ENCODE measurements around the gene S100A14.
"Not testable (repeated sequence)": the region's sequence is repeated elsewhere in the genome, so short reads cannot be mapped to it uniquely, and the experiment has no call there.

Gene S100A14

GRCh38 chr1:153616144-153616916, at the start of gene S100A14:
S100A14 (minus strand) TSS chr1:153616325; CDS start chr1:153615858, 467 bp downstream.
- DNase-seq: no peak

DNA sequence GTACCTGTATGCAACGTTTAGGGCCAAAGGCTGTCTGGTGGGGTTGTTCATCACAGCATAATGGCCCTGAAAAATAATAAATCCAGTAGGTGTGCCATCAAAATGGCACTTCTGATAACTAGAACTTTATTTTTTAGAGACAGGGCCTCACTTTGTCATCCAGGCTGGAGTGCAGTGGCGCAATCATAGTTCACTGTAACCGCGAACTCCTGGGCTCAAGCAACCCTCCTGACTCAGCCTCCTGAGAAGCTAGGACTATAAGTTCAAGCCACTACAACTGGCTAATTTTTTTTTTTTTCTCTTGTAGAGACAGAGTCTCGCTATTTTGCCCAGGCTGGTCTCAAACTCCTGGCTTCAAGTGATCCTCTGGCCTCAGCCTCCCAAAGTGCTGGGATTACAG, 47.1 kb upstream of the S100A14 start:
- no peak for DNase-seq

DNA sequence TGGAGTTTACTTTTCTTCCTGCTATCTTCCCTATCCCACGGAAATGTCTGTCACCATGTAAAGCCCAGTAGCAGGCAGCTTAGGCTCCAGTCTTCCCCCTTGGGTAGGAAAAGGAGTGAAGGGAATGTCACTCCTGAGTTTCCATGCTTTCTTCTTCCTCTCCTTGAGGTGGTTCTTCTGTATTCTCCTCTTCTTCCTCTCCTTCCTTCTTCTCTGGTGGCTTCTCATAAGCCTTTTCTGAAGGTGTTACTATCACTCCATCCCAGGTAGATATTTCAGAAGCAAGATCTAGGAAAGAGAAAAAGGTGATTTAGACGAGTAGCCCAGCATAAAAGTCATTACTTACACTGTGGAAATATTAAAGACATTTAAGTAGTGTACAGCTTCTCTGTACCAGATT, 46.1 kb upstream of the S100A14 start:
- DNase-seq: no peak

- DNase-seq: no peak
Observed at GRCh38 chr1:153661111-153661708, 45.1 kb upstream of the S100A14 start.

DNA sequence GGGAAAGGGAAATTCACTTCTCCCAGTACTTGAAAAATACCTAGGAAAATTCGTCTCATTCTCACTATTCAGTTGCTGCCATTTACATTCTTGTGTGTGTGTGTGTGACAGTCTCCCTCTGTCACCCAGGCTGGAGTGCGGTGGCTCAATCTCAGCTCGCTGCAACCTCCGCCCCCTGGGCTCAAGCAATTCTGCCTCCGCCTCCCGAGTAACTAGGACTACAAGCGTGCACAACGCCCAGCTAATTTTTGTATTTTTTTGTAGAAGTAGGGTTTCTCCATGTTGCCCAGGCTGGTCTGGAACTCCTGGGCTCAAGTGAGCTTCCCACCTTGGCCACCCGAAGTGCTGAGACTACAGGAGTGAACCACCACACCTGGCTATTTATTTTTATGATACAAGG, 43.5 kb upstream of the S100A14 start:
- DNase-seq: no peak

DNA sequence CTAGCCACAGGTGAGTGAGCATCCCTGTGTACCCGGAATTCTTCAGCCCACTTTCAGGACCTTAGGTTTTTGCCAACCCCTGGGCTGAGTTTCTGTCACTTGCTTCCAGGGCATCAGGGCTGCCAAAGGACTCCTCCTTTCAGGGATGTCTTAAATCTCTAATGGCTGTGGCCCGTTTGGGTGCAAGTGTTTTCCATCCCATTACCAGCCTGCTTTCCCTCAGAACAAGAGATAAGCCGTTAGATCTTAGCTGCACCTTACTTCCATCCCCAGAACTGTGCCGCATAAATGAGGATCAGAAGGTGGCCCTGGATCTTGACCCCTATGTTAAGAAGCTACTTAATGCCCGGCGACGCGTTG, 43.0 kb upstream of the S100A14 start:
- no peak for DNase-seq

DNA sequence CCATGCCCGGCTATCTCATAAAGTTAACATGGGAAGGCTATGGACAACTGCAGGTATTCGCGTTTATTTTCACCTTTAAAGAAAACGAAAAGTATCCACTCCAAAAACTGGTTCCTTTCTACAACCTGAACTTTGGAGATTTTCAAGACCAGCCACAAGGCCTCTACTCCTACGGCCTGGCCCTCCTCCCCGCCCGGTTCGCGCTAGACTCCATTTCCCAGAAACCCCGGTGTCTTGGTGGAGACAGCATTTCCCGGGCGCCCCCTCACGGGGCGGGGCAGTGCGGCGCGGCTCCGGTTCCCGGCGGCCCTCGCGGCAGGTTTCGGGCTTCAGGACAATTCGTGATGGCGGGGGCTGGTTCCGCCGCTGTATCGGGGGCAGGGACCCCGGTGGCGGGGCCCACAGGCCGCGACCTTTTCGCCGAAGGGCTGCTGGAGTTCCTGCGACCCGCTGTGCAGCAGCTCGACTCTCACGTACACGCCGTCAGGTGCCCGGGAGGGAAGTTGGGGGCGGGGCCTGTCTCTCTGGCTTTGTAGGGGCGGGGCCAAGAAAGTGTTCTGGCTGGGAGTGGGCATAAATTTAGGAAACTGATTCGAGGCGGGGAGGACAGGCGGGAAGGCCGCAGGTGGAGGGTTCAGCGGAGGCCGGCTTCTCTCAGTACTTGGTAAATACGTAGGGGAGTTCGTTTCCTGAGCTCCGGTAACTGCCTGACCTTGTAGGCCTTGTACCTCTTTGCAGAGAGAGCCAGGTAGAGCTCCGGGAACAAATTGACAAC, 42.5 kb upstream of the S100A14 start, which contains the start of gene SNAPIN:
Gene SNAPIN (plus strand): TSS at position 304 of the 775 bp plus-strand sequence. CDS start 41 bp downstream, at position 345.
- DNase-seq: peak; percentile 23 to 98 (median 88)

DNA sequence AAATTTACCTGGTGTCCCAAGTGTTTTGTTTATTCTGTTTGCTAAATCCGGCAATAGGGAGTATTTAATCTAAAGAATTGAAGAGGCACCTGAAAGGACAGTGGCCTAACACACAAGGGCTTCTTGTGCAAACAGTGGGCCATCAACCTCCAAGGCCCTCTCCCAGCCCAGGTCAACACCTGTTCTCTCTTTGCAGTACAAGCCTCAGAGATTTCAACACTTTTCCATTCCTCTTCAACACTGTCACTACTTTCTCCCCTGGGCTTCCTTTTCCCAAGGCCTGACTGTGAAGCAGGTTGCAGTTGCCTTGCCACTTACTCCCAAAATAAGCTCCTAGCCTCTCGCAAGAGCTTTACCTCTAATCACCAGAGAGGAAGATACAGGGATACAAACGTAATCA, 39.2 kb upstream of the S100A14 start:
- DNase-seq: no peak

- no peak for DNase-seq
Observed at GRCh38 chr1:153652805-153653500, 36.8 kb upstream of the S100A14 start.

DNA sequence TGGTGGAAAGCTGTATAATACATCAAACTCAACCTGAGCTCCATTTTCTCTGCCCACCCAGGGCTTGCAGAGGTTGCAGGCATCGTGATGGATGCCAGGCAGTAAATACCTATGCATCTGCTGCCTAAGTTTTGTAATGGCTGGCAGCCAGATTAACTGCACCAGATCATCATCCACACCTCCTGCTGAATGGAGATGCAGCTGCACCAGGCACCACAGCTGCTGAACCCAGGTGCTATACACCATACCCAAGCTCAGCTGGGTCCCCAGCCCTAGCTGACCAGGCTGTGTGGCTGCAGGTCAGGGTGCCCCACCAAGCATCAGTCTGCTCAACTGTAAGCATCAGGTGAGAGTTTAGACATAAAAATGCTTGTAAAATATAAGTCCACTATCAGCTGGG, 35.6 kb upstream of the S100A14 start:
- DNase-seq: no peak

GRCh38 chr1:153649863-153650235, 33.7 kb upstream of the S100A14 start:
- DNase-seq: peak in 12 of 14 donors; percentile 14 to 81 (median 66)

DNA sequence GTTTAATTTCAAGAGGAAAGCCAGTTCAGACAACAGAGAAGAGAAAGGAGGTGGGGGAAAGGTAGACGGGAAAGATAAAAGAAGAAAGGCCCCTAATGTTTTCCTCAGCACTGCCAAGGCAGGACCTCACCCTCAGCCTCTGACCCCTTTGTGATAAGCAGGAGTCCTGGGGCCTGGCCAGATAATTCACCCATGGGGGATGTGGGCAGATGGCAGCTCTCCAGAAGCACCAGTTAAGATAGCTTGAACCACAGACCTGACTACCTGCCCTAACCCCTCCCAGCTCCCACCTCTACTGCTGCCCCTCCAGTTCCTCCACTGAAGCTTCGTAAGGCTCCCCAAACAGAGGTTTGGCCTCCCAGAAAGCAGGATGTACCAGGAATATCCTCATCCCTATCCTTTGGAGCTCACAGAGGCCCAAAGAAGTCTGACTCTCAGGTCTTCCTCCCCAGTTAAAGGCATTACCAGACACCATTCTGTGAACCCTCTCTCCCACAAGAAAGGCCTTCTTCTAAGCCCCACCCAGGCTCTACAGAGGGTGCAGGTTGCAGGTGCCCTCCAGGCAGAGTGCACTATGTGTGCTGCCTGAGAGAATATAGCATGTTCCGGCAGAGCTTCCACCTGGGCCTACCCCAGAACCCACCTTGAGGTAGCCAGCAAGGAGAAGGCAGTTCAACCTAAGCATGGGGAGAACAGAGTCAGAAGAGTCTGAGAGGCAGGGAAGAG, 33.2 kb upstream of the S100A14 start:
- DNase-seq: no peak

- no peak for DNase-seq
Observed at GRCh38 chr1:153648000-153648643, 32.0 kb upstream of the S100A14 start.

- no peak for DNase-seq
Observed at GRCh38 chr1:153647346-153647714, 31.2 kb upstream of the S100A14 start.

DNA sequence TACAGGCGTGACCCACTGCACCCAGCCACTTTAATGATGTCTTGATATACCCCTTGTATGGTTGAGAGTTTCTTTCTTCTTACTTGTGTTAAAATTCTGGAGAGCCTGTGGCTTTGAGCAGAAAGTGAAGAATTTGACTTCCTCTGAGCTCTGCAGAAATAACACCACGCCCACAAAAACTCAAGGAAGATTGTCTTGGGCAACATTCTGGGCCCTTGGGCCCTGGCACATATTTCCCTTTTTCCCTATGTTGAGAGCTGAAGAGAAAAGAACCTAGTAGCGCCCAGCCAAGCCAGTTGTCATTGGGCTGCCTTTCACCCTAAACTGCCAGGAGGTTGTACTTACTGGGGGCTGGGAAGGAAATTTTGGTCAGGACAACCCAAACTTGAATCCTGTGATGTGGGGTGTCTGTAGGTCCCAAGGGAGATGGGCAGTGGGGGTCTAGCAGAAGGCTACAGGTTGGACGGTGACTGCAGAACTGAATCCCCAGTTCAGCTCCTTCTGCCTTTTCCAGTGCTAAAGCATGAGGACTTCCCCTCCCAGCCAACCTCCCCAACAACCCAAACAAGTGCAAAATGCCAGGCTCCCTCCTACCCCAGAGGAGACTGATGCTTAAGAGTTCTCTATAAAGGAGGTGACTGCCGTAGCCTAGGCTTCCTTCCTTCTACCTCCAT, 30.7 kb upstream of the S100A14 start:
- no peak for DNase-seq

DNA sequence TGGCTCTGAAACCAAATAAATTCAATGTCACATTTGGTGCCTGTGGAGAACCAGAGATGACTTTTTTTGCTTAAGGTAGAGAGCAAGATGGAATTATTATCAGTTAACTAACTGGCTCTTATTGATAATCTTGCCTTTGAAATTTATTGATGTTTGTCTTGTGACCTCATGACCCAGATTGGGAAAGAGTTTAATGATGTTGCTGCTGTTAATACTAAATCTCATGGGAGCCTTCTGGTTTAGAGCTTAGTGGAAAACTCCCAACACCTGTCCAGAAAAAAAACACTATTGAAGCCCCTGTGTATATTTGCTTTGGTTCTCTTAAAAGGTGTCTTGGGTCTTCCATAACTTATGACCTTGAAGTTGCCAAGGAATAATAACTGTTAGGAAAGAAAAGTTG, 27.7 kb upstream of the S100A14 start:
- DNase-seq: no peak

DNA sequence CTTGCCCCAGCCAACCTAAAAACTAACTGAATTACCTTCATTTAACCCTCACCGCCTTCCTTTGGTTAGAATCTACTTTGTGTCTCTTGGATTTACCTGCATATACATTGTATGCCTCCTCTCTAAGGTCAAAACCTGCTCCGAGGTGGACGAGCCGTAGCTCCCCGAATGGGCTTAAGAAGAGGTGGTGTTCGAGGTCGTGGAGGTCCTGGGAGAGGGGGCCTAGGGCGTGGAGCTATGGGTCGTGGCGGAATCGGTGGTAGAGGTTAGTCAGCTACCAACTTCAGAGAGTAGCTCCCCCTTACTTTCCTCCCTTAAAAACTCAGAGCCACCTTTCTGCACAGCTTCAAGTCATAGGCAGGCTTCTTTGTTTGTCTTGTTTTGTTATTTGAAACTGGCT, 27.0 kb upstream of the S100A14 start:
- DNase-seq: no peak

DNA sequence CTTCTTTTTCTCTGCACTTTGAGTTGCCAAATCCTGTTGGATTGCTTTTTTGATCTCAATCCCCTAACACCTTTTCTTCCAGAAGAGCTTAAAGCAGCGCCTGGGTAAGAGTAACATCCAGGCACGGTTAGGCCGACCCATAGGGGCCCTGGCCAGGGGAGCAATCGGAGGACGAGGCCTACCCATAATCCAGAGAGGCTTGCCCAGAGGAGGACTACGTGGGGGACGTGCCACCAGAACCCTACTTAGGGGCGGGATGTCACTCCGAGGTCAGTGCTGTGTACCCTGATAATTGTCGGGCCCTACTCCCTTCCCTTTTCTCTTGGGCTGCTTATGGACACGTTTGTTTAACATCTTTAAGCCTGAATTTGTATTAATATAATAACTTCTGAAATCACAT, 26.0 kb upstream of the S100A14 start:
- DNase-seq: no peak

DNA sequence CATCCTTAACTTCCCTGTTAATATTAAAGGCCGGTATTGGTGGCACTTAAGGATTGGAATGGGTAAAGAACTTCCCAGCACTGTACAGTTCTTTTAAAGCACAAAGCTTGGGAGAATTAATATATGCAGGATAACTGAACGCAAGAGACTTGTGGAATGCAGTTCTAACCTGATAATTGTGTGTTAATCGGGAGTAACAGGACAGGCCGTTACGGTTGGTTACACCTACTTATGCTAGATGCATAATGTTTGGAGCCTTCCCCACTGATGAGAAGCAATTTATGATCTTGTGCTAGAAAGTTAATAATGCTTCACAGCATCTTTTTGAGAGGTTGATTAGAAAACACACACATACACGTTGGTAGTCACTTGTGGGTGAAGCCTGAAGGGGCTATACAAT, 24.7 kb upstream of the S100A14 start:
- no peak for DNase-seq

DNA sequence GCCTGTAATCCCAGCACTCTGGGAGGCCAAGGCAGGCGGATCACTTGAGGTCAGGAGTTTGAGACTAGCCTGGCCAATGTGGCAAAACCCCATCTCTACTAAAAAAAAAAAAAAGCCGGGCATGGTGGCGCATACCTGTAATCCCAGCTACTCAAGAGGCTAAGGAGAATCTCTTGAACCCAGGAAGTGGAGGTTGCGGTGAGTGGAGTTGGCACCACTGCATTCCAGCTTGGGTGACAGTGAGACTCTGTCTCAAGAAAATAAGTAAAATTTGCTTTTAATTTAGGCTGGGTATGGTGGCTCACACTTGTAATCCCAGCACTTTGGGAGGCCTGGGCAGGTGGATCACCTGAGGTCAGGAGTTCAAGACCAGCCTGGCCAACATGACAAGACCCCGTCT, 24.1 kb upstream of the S100A14 start:
- DNase-seq: not testable (repeated sequence)

DNA sequence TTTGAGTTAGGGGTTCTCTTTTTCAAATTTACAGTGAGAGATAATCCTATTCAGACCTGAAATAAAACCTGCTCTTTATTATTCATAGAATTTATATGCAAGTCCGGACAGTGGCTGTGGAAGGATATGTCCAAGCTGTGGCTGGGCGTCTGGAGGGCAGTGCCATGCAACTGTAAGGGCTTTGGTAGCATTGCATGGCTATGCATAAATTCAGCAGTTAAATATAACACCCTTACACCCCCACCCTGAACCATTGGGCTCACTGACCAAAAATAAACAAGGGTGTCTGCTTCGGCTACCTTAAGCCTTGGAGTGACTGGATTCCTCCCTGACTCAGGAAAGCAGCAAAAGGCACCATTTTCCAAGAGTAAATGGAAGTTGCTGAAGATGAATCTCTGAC, 23.2 kb upstream of the S100A14 start:
- no peak for DNase-seq

Measured in C1 segment of cervical spinal cord (tissue), 14 donors.